NOMO-1 treated with DMSO at 0.1 percent for 48 hours (cell line): Measurements from ENCODE around the gene VWA8.
"Not testable (repeated sequence)": the region's sequence is repeated elsewhere in the genome, so short reads cannot be mapped to it uniquely, and the experiment has no call there.

ENCODE experiments used
- DNase-seq: peaks from one replicate; lab custom pipeline; 2025; ENCODE audit not compliant: unreplicated experiment; lab: John Stamatoyannopoulos, UW

The VWA8 gene

DNA sequence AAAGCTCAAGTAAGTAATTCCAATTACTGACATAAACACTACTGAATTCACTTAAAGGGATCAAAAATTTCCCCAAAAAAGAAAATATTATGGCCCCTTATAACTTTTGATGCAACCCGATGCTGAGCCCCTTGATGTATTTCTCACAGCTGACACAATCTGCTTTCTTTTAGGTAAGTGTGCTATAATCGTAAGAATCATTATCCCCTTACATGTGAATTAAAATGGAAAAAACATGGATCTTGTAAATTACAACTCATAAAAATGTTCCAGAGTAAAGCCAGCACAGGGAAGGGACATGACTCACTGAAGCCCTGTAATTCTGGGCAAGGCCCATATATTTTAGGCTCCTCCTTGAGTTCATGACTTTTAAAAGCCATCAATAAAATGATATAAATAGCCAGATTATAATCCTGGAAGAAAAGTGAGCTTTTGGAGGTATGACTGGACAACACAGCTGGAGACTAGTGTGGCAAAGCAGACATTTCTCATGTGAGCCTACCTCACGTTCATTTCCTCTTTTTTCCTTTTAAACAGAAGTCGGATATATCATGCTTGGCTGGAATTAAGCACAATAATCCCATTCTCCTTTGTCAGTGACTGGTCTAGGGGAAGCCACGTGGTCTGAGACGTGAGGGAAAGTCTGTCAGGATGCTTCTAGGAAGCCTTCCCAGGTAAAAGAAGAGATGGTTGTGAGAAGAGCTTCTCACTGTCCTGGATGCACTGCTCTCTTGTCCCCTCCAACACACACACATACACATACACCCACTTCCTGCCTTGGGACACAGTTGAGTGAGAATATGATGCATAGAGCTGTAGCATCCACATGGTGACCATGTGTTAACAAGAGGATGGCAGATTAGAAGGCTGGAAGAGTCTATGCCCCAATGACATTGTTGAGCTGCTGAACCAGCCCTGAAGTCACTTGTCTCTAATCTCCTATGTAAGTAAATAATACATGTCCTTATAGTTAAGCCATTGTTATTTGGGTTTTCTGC is 338.2 kb downstream of the VWA8 start:
- DNase-seq, result no peak

DNA sequence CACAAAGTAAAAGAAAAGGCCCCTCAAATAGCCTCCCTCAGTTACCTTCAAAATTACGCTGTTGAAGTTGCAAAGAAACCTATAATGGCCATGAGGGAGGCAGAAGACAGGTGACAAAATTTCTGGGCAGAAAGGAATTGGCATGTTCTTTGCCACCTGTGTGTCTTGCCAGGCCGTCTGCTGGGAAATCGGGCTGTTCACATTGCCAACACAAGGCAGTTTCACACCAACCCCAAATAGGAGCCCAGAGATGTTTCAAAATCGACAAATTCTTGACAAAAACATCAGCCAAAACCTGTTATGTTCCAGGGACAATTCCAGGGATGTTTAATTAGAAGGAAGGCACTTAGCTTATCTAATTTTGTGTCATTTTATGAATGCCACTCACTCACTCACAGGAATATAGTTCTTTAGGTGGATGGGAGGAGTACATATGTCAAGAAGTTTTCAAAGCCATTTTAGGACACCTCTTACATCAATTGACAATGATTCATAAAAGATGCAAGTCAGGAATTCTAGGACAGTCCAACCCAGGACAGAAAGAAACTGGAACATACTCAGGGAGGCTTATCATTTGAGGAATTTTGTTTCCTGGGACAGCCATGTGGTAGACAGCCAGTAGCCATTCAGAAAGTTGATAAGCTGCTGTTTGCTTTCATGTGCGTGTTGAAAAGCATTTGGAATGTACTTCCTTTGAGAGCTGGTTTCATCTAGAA is 339.0 kb downstream of the VWA8 start:
- no peak for DNase-seq

DNA sequence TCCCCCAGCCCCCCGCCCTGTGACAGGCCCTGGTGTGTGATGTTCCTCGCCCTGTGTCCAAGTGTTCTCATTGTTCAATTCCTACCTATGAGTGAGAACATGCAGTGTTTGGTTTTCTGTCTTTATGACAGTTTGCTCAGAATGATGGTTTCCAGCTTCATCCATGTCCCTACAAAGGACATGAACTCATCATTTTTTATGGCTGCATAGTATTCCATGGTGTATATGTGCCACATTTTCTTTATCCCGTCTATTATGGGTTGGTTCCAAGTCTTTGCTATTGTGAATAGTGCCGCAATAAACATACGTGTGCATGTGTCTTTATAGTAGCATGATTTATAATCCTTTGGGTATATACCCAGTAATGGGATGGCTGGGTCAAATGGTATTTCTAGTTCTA is 343.3 kb downstream of the VWA8 start:
- not testable (repeated sequence) for DNase-seq

DNA sequence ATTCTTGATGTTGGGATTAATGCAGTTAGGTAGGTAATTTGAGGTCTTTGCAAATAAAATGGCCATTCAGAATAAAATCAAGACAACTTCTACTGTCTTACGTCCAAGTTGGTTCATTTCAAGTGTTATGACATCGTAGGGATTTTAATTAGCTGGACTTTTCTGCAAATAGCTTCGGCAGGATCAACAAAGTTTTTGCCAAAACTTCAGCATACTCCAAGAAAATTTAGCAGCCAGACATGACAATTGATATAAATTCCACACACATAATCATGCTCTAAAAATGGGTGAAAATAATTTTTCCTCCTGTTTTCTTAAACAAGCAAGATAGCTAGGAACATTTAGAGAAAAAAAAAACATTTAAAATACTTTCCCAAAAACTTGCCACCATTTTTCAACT is 344.8 kb downstream of the VWA8 start:
- no peak for DNase-seq

DNA sequence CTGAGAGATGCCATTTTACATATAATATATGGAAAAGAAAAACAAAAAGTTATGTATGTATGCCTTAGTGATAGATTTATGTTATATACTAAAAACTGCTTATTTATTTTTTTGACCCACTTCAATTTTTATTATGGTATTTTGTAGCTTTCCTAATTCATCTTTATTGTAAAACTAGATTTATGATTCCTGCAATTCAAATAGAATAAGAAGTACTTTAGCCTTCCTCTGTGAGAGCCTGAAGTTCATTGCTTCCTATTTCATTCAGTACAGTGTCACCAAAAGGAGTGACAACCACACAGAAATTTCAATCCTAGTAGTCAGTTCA is 345.4 kb downstream of the VWA8 start:
- DNase-seq, result no peak

DNA sequence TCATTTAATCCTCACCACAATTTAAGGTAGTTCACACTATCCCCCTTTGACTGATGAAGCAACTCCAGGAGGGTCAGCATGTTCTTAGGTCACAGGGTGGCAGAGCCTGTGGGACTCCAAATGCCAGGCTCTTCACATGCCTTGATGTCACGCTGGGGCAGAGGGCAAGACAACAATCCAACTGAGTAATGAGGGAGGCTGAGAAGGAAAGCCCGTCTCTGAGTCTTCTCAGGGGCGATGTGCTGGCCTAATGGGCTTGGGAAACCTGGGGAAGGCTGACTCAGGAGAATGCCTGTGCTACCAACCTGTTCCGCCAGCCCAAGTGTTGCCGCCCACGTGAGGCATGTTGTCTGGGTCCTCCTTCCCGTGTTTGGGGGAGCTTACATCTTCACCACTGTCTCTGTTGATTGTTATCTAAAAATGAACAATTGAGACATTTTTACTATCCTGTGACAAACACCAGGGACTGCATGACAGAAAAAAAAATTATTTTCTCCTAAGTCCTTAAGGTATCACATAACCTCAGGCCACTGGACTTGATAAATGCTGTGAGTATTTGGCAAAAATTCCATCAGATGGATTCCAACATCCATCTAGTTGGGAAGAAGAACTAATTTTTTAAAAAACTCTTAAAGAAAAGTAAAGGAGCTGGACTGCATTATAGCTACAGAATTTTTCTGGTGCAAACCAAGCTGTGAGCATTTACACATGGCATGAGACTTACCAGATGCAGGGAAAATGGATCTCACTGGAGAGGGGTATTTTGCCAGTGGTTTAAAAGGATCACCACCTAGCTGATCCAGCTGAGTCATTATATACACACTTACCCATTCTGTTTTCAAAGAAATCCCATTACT is 346.0 kb downstream of the VWA8 start:
- no peak for DNase-seq

DNA sequence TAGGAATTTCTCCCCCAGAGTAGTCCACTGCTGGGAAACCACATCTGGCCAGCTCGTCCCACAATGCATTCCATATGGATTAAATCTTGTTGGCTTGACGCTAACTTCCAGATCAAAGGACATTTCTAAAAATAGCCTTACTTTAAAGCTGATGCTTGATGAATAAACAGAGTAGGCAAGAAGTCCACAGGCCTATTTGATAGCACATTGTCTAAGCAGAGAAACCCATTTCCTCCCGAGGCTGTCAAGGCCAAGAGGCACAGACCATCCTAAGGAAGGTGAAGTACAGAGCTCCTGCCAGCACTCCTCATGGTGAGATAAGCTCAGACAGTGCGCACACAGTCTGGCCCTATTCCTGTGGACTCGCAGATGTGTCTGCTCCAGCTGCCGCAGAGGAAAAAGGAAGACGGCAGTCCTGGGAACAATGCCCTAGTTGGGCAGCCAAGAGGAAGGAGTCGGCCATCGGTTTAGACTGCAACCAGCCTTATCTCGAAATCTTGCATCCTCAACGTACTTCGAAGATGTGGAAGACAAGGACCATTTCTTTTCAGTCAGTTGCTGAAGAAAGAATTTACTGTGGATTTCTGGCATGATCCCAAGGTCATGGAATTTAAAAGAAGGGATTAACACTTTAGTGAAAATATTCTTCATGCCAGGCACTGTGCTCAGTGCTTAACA is 346.8 kb downstream of the VWA8 start:
- no peak for DNase-seq

DNA sequence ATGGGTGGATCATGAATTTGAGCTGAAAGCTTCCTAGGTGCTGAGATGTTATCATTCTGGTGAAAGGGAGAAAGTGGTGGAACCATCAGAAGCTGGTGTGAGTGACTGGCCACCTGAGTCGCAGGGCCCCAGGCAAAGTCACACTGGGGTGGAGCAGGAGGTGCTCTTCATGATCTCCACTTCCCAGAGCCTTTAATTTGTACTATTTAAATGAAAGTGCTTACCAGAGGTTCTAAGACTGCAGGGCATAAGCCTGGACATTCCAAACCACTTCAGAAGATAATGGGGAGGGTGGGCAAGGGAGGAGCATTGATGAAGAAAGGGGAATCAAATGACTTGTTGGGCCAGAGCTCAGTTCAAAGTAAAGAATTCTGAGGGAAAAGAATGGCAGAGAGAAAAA is 347.4 kb downstream of the VWA8 start:
- no peak for DNase-seq

DNA sequence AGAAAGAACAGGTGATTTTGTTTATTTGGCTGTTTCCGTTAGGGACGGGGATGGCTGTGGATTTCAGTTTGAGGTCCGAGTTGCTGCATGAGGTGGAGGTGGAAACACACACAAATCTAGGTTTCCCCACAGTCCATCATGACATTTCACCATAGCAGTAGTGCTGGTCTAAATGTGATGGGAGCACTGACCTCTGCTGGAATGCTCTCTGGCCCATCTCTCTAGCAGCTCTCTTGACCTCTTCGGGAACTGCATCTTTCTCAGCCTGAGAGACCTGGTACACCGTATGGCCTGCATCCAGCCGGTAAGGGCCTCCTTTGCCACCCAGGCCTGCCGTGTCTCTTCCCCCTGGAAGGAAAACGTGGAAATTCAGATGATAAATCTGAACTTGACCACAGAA is 349.5 kb downstream of the VWA8 start:
- DNase-seq, result no peak

DNA sequence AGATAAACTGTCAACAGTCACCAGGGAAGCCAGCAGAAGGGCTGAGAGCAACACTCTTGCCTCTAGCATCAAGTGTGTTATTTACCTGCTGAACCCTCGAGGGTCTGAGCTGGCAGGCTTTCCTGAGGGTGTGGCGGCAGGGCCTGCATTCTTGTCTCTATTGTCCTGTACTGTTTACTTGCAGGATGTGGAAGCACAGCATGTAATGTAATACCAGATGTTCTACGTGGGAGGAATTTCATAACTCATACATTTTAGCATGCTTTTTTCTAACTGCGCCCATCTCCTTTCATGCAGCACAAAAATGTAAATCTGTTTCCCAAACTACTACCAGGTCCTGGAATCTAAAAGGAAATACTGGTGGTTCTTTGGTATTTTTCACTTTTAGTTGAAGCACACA is 350.5 kb downstream of the VWA8 start:
- no peak for DNase-seq

DNA sequence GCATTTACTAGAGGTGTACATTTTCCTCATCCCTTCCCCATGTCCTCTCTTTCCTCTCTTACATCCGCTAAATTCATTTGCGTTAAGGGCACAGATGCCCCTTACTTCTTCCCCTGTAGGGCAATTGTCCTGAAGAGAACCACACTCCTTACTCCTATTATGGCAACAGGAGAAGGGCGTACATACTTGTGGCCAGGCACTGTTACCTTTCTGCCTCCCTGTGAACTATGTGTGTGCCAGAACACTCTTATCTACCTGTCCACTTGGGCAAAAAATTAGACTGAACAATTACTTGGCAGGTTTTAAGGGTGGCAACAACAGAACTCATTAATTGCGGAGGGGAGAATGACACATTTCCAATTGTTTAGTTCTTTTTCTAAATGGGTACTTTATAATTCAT is 351.1 kb downstream of the VWA8 start:
- no peak for DNase-seq

DNA sequence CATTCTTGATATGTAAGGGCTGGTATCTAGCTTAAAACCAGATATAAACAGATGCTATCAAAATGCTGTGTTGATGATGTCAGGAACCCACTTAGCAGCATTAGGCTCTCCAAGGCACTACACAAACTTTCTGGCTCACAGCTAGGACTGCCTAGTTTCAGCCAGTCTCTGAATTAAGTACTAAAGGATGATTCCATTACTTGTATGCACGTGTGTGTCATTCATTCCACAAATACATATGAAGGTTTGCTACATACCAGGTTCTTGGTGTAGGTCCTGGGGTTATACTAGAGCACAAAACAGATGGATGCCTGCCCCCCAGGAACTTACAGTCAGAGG is 352.1 kb downstream of the VWA8 start:
- no peak for DNase-seq

DNA sequence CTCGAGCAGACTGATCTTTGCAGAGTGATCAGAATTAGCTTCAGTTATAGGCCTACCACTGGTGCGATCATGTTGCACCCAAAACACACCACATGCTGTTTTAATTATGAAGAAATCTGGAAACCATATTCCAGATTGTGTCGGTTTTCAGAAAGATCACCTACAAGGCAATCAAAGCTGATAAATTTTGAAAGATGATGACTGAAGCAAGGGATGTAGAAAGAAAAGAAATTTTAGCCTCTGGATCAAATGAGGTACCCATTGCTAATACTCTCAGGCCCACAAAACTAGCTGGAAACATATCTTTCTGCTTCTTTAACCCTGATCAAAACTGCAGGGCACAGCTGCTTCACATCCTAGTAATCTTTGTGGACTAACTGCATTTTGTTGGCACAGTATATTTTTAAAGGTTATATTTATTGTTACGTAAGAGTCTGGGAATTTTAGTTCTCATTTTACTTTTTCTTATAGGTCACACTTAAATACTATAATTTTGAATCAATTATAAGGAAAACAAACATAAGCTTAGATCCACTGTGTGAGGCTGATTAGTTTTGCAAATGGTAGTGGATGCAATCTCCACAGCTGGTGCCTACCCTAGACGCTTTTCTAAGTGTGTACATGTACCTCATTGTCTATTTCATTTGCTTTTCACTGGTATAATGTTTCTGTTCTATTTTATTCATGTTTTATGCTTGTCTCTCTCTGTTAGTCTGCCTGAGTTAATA is 352.6 kb downstream of the VWA8 start:
- DNase-seq, result no peak

DNA sequence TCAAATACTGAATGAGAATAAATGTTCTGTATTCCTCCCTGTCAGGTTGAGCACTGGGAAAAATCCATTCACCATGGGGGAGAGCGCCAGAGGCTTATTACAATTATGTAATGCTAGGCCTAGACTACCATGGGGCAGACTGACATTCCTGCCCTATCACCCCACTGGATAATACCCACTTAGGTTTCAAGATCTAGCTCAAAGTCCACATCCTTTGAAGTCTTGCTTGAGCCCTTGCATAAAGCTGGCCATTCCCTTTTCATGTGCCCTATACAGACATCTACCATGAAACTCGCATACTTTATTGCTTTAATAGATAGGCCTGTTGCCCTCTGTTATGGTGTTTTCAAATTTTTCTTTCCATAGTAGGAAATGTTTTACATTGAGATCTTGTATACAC is 354.3 kb downstream of the VWA8 start:
- DNase-seq, result no peak

DNA sequence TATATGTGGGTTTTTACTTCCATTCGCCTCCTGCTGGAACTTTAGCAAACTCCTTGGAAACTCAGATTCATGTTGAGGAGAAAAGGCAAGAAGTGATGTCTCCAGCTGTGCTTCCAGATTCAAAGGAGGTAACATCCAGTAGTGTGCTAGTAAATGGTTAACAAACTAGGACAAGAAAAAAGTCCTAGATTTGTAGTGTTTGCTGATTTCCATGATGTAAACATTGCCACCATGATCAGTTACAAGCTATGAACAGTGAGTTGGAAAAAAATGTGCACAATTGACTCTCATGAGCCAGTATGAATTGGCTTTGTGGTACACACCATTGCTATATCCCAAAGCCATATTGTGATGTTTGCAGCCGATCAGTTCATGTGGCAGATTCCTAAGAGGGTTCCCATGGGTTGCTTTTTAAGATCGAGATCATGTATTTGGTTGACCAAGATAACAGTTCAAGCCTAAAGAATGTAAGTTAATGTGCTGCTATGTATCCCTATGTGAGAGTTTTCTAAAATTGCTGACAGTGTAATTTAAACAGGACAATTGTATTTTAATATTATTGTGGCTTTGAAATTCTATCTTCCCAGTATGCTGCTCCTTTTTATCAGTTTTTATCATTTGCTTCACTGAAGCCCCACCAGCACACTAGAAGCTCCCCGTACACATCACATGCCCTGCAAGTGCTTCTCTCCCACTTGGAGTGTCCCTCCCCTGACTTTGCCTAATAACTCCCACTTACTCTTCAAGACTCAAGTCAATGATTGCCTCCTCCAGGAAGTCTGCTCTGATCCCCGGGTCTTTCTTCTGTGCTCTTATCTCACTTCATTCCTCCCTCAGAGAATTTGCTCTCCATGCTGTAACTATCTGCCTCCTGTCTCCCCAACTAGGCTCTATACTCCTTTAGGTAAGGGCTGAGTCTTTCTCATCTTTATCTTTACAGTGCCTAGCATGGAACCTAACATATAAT is 355.3 kb downstream of the VWA8 start:
- DNase-seq, result no peak

DNA sequence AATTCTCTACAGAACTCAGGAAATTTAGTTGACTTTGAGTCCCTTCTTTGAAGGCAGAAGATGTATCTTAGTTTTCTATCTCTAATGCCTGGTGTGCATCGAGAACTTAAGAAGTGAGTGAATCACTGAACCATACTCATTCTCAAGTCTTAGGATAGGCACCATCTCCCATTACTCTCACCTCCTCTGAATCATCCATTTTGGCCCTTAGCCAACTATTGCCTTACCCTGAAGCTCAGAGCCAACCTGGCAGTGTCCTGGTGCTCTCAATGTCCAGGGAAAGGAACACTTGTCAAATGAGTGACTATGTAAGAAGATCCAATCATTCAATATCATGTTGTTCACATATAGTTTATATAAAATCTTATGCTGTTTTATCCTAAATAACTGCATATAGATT is 357.0 kb downstream of the VWA8 start:
- DNase-seq, result no peak

DNA sequence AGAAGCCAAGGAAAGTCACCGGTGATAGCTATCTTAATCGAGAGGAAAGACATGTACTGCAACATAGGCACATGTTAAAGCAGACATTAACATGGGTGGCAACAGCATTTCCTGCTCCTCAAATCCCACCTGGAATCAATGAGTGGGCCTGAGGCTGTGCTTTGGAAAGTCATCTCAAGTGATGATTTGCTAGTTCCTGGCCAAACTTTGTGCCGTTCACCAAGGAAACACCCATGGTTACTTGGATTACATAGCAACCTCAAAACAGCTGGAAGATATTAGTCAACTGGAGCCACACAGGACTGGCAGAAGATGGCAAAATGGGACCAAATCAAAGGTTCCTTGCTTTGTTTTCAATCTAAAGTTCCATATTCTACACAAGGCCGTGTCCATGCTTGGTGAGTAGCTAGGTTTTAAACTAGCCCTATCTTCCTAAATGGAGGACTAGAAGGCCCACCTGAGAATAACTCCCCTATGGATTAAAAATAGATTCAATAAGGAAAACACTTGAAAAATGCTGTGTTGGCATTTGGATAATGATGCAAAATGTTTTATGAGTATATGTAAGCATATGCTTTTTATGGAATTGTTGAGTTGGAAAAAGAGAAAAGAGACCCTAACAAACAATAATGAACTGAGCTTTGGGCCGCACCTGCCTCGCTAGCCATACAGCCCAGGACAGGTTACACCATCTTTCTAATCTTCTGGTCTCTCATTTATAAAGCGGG is 359.0 kb downstream of the VWA8 start:
- DNase-seq, result no peak

DNA sequence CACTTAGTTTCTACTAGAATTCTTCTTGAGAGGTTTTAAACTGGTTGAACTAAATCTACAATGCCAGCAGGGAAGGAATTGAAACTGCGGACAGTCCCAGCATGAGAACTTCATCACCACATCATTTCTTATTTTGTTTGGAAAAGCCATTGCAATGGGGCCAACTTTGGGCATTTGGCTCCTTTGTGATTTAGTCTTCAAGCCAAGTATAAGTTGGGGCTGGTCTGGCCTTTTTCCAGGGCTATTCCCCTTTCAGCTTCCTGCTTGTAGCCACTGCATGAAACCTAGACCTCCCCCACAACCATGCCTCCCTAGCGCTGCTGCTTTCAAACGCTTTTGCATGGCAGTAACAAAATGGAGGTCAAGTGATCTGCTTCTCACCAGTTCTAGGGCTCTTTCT is 361.3 kb downstream of the VWA8 start:
- no peak for DNase-seq
